GM20431 (cell line): ENCODE results near the gene DENND5A.
"Not testable (repeated sequence)": the region's sequence is repeated elsewhere in the genome, so short reads cannot be mapped to it uniquely, and the experiment has no call there.

Experiments used
- in situ Hi-C: fragments of 300-500 bp; cut with MseI, MboI; formaldehyde crosslinking; loops from one replicate; pipeline ENCODE4 v1.15.0; 2020; ENCODE audit warnings: low sequenced_read_pairs; ENCODE audit not compliant: unreplicated experiment

The DENND5A gene

DNA sequence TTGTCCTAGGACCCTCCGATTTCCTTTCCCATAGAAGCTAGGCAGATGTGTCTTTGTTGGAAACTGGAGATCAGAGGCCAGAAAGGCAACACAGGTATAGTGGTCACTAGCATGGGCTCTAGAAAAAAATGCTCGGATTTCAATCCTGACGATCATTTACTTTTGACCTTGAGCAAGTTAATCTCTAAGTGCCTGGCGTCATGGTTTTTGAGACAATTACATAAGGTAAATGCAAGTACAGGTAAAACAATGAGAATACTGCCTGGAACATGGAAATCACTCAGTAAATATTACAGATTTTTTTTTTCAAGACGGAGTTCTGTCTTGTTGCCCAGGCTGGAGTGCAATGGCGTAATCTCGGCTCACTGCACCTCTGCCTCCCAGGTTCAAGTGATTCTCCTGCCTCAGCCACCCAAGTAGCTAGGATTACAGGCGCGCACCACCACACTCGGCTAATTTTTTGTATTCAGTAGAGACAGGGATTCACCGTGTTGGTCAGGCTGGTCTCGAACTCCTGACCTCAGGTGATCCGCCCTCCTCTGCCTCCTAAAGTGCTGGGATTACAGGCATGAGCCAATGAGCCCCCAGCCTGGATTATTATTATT lies 1.1 kb upstream of the DENND5A start:
- in situ Hi-C loops = no loop called here

DNA sequence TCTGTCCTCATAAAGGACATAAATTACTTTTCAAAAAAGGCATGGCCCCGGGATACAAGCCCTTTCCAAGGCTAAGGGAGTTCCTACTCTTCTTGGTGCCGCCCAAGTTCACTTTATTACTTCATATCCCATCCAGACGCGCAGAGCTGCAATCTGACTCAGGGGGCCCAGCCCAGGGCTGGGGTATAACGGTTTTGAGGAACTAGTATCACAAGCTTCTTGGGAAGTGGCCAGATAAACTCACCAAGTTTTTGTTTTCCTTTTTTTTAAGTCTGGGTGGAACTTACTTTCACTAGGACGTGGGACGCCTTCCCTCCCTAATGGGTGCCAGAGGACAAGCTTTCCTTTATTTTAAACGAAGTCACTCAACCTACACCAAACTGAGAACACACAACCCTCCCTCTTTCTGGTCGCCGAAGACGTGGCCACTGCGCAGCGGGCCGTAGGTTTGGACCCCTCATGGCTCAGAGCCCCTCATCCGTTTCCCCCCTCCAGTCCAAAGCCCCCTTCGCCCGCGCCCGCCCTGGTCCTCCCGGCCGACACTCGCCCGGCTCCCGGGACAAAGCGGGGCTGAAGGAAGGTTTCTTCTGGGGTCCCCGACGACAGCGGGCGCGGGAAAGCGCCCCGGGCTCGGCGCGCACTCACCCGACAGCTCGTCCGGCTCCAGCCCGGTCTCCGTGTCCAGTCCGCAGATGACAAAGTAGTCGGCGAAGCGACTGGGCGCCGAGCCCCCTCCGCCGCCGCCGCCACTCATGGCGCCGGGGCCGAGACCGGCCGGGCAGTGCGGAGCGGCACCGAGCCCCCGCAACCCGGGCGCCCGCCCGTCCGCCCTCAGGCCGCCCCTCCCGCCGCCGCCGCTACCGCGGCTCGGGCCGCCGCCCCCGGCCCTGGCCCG lies 587 bp downstream of the DENND5A start:
- in situ Hi-C loops = no loop called here

DNA sequence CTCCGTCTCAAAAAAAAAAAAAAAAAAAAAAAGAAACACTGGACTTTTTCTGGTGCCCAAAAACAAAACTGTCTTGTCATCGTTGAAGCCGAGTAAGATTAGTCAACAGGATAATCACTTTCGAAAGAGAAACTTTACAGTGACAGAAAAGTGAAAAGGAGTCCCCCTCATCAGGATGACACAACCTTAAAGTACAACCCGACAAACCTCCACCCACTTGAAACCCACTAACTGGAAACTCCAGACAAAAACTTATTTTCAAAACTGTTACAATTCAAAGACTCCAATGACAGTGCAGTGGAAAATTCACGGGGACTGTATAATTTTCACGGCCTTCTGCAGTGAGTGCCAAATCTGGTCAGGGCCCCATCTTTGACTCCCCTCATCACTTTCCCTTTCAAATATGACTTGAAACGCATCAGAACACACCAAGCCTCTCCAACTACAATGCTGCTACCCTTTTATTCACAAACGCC lies 1.3 kb downstream of the DENND5A start:
- in situ Hi-C loops = no loop called here

DNA sequence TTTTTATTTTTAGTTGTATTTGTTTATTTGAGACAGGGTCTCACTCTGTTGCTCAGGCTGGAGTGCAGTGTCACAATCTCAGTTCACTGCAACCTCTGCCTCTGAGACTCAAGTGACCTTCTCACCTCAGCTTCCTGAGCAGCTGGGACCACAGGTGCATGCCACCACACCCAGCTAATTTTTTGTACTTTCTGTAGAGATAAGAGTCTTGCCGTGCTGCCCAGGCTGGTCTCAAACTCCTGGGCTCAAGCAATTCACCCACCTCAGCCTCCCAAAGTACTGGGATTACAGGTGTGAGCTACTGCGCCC lies 4.4 kb downstream of the DENND5A start:
- in situ Hi-C loops = not testable (repeated sequence)

DNA sequence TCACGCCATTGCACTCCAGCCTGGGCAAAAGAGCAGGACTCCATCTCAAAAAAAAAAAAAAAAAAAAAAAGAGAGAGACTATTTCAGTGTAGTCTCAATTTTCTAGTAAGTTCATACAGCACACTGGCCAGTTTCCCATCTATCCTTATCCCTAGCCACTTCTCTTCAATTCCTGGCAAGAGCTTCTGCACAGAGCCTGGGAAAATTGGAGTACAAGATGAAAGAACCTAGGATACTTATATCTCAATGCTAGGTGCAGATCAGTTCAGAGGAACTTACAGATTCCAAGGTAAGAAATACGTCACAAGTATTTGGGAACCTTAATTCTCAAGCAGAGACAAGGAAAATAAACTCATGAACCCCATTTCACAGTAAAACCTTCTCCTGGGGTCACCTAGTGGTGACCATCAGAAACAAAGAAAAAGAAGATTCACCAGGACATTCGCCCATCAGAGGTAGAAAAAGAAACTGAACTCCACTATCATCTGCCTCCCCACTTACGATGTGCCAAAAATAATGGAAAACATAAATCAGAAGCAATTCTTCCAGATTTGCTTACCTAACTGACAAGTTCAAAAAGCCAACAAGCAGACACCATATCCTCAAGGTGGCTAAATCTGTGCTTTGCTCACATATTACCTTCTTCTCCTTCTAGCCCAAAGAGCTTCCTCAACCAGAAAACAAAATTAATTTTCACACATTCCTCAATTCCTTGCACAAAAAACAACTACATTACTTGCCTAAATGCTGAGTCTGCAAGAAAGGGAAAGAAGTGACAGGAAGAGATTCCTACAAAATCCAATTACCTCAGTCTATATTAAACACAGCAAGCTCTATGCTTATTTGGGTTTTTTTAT lies 4.9 kb downstream of the DENND5A start:
- in situ Hi-C loops = no loop called here

DNA sequence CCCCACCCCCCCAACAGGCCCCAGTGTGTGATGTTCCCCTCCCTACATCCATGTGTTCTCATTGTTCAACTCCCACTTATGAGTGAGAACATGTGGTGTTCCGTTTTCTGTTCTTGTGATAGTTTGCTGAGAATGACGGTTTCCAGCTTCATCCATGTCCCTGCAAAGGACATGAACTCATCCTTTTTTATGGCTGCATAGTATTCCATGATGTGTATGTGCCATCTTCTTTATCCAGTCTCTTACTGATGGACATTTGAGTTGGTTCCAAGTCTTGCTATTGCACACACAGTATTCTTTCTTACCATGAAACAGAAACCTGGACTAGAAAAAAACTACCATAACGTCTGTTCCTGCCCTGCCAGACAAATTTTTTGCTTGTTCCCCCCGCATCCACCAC lies 6.9 kb downstream of the DENND5A start:
- in situ Hi-C loops = not testable (repeated sequence)

DNA sequence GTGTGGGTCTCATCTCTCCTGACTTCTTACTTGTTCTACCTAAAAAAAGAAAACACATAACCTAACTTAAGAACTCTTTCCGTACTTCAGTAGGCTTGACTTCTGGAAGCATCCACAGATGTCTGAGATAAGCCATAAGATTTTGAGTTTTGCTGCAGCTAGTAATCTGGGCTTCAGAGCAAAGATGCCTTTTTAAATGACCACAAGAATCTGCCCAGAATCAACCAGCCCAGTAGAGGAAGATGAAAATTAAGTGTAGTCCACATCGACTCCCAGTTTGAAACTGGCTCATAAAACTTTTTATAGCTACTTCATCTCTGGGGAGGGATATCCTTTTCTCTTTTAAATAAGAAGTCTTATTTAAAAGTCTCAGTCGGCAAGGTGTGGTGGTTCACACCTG lies 10.7 kb downstream of the DENND5A start:
- in situ Hi-C loops = no loop called here

DNA sequence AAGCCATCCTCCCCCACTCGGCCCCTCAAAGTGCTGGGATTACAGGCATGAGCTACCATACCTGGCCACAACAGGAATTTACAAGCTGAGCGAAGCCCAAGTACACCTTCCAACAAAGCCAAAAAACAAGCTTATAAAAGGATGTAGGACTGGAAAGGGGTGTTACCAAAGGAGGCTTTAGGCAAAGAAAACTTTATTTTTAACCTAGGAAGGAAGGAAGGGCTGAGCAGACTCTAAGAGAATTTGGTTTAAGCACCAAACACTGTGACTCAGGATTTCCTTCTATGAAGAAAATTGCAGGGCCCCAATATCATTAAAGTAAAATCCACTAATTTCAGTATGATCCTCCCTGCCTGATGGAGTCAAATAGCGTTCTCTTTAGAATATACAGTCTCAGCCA lies 12.1 kb downstream of the DENND5A start:
- in situ Hi-C loops = no loop called here

DNA sequence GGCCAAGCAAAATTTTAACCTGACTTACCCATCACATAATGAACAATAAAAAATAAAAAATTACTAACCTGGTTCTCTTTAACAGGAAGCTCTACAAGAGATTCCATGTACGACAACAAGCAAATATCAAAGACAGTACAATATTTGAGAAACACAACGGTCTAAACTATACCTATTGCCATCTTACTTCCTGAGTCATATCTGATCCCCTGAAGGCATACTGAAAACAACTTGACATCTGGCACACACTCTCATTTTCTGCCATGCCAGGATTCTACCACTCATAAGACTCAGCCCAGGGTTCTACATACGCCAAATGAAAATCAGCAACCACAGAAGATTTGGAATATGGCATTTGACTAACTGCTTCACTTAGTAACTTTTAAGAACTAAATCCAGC lies 13.8 kb downstream of the DENND5A start:
- in situ Hi-C loops = no loop called here

DNA sequence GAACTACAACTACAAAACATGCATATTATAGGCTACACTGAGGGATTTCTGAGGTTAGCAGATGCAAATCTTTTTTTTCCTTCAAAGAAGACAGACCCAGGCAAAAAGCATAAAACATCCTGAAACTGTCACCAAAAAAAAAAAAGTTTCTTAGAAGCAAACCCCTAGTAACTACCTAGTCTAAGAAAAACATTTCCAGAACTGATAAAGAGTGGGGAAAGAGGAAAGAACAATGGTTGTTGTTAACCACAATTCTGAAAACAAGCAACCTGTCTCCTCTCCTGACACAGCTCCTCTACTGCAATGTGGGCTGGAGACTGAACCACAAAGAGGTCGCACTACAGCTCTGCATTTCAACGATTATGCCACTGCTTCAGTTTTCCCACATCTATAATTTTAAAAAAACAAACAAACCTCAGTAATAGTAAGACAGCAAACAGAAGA lies 15.0 kb downstream of the DENND5A start:
- in situ Hi-C loops = no loop called here

DNA sequence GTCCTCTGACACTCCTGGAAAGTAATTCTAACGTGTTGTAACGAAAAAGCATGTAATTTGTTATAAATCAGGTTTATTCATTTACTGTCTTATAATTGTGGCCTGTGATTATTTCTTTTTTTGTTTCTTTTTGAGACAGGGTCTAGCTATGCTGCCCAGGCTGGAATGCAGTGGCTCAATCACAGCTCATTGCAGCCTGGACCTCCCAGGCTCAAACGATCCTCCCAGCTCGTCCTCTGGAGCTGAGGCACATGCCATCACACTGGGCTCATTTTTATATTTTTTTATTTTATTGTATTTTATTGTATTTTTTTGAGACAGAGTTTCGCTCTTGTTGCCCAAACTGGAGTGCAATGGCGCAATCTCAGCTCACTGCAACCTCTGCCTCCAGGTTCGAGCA lies 15.9 kb downstream of the DENND5A start:
- in situ Hi-C loops = no loop called here

DNA sequence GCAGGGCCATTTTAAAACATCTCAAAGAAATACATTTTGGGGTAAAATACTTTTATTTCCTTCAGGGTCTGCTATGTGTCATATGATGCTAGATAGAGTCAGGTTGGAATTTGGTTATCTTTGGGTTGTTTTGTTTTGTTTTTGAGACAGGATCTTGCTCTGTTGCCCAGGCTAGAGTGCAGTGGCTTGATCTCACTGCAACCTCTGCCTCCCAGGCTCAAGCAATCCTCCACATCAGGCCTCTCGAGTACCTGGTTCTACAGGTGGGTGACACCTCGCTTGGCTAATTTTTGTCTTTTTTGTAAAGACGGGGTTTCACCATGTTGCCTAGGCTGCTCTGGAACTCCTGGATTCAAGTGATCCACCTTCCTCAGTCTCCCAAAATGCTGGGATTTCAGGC lies 17.3 kb downstream of the DENND5A start:
- in situ Hi-C loops = no loop called here

DNA sequence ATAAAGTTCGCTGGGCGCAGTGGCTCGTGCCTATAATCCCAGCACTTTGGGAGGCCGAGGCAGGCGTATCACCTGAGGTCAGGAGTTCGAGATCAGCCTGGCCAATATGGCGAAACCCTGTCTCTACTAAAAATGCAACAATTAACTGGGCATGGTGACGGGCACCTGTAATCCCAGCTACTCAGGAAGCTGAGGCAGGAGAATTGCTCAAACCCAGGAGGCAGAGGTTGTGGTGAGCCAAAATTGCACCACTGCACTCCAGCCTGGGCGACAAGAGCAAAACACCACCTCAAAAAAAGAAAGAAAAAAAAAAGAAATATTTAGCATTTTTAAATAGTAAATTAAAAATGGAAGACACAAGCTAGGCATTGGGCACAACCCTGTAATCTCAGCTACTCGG lies 28.9 kb downstream of the DENND5A start:
- in situ Hi-C loops = not testable (repeated sequence)

DNA sequence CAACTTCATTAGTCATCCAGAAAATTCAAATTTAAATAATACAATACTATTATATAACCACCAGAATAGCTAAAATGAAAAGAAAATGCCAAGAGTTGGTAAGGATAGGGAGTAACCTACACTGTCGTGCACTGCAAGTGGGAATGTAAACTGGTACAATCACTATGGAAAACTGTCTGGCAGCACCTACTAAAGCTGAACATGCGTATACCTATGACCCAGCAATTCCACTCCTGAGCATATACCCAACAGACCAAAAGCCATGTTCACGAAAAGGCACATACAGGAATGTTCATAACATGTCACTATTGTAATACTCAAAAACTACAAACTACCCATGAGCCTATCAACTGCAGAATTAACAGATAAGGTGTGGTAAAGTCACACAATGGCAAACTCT lies 32.7 kb downstream of the DENND5A start:
- in situ Hi-C loops = no loop called here

DNA sequence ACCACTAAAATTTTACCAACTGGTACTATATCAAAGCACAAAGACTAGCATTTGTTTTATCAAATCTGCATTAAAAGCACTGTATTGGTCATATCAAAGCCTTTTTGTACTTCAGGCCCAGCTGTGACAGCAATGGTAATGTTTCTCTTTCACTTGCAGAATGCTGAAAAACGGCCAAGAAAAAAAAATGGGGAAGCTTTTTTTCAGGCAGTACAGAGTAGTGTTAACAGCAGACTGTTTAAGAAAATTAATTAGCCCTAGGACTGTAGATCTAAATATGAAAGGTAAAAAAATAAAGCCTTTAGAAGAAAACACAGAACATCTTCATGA lies 33.3 kb downstream of the DENND5A start:
- in situ Hi-C loops = no loop called here

DNA sequence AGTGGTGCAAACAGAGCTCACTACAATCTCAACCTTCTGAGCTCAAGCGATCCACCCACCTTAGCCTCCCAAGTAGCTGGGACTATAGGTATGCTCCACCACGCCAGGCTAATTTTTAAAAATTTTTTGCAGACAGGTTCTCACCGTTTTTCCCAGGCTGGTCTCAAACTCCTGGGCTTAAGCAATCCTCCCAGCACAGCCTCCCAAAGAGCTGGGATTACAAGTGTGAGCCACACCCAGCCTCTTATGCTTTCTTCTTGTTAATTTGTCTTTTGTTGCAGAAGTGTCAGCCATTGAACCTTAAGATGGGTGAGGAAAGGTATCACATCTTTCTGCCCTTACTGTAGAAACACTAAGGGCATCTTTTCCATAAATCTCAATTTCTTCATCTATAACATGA lies 34.9 kb downstream of the DENND5A start:
- in situ Hi-C loops = no loop called here

DNA sequence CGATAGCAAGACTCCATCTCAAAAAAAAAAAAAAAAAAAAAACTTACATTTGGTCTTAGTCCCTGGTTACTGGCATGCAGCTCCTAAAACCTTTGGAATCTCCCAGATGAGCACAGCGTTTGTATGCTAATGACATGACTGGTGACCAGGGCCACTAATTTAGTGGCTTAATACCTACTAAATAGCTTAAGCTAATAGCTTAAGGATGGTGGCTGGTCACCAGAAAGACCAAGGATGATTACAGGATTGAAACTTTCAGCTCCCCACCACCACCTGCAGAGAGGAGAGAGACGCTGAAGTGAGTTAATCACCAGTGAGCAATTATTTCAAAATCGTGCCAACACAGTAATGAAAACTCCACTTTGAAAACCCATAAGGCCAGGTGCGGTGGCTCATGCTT lies 37.1 kb downstream of the DENND5A start:
- in situ Hi-C loops = no loop called here

DNA sequence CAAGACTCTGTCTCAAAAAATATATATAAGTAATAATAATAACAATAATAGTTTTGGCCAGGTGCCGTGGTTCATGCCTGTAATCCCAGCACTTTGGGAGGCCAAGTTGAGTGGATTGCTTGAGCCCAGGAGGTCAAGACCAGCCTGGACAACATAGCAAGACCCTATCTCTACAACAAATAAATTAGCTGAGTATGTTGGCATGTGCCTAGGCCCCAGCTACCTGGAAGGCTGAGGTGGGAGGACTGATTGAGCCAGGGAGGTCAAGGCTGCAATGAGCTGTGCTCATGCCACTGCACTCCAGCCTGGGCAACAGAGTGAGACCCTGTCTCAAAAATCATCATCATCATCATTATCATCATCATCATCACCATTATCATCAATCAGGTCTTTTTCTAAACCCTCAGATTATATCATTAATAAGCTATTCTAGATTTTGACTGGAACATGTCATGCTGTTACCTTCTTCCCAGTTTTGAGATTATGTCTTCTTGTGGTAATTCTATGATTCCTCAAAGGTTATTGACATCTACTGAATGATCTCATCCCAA lies 39.3 kb downstream of the DENND5A start:
- in situ Hi-C loops = no loop called here

DNA sequence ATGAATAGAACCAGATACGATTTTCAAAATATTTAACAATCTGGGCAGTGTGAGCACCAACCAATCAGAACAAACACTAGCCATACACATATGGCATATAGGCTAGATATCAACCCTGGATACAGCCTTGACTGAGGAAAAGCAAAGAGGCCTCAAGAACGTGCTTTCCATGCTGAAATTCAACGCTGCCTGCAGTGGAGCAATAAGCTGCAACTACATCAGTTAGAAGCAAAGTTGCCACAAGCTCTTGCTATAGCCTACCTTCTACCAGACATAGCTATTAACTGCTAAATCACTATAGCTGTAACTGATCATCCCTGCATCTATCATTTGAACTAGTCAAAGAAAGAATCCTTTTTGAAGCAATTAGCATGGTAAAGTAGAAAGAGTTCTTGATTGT lies 42.5 kb downstream of the DENND5A start:
- in situ Hi-C loops = no loop called here

DNA sequence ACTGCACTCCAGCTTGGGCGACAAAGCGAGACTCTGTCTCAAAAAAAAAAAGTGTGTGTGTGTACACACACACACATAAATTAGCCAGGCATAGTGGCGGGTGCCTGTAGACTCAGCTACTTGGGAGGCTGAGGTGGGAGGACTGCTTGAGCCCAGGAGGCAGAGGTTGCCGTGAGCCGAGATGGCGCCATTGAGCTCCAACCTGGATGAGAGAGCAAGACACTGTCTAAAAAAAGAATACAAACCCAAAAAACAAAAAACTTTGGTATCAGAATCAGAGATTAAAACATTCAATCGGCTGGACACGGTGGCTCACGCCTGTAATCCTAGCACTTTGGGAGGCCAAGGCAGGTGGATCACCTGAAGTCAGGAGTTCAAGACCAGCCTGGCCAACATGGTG lies 44.3 kb downstream of the DENND5A start:
- in situ Hi-C loops = not testable (repeated sequence)

DNA sequence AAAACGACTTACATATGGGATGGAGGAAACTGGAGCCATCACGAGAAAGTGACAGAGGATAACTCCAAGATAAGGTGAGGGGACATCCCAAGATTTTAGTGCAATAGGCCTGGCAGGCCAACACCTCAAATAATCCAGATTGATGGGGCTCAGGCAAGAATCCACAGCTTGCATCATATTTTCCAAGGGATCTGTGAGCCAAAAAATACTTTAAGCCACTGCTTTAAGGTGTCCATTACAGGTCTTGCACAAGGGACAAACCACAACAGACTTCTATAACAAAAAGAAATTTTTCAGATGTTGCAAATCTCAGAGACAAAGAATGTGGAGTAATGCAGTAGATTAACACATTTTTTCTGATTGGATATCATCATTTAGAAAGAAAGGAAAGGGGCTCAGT lies 45.6 kb downstream of the DENND5A start:
- in situ Hi-C loops = no loop called here
